HG03039 (cell line): ENCODE results near the gene KRT83.
"Not testable (repeated sequence)": the region's sequence is repeated elsewhere in the genome, so short reads cannot be mapped to it uniquely, and the experiment has no call there.

Experiments
- ATAC-seq: cut with Tn5 transposase; IDR thresholded peaks from one replicate; pipeline ENCODE4 v1.9.1; 2021; ENCODE audit warnings: mild to moderate bottlenecking, moderate library complexity; ENCODE audit not compliant: unreplicated experiment

KRT83 gene

DNA sequence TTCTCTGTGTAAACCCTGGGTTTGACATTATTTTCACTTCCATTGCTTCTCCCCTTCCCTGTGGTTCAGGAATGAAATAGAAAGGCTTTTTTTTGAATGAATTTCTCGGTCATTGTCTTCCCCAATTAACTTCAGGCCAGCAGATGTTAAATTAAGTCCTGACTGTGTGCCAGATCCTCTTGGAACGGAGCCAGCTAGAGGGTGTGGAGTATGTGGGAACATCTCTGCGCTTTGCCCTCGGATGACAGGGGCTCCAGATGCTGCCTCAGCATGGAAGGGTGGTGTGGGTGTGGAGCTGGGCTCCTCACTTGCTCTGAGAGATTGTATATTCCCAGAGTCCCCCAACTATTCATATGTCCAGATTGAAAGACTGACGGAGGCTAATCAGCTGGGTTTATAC is 33.0 kb upstream of the KRT83 start:
- ATAC-seq: no peak

DNA sequence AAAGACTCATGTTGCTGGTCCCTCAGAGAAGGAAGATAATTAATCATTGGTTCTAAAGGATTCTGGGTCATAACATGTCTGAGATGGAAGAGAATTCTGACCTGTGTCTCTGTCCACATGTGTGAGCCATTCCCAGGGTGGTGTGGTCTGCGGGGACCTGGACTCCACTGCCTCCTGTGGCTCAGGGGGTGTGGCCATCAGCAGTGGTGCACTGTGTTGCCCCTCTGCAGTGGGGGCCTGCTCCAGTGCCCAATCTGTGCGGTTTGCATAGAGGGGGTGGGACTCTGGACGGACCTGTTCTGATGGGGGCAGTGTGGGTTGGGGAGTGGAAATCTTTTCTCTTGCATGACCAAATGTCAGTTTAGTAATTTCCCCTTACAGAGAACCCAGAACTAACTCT is 32.6 kb upstream of the KRT83 start:
- ATAC-seq: no peak

- ATAC-seq: no peak
Observed at GRCh38 chr12:52352951-52353350, 31.8 kb upstream of the KRT83 start.

- ATAC-seq: no peak
Observed at GRCh38 chr12:52351196-52352059, 30.2 kb upstream of the KRT83 start.

DNA sequence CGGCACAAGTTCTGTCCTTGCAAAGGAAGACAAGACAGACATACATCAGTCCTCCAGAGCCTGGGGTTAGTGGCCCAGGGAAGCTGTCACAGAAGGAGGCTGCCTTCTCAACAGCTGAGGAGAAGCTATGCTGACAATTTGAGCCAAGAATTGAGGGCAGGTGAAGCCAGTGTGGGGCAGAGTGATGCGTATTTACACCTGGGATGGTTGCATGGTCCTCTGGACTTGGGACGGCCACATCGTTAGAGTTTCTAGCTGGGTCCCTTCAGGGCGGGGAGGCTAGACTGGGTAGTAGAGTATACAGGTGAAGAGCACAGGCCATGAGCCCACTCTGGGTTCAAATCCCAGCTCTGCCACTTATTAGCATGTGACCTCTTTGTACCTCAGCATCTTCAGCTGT is 29.6 kb upstream of the KRT83 start:
- ATAC-seq: no peak

DNA sequence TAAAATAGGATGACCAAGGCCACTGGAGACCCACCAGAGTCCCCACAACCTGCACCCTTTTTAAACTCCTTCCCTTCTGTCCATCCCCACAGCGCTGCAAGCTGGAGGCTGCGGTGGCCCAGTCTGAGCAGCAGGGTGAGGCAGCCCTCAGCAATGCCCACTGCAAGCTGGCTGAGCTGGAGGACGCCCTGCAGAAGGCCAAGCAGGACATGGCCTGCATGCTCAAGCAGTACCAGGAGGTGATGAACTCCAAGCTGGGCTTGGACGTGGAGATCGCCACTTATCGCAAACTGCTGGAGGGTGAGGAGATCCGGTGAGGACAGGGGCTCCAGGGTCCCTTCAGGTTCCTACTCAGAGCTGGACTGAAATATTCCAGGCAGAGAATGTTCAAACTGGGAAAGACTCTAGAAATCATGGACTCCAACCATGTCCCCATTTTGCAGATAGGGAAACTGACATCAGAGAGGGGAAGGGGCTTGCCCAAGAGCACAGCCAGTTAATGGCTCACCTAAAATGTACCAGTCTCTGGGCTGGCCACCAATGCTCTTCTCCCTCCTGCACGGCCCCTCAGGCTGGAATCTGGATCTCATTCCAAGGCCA is 28.9 kb upstream of the KRT83 start:
- no peak for ATAC-seq

DNA sequence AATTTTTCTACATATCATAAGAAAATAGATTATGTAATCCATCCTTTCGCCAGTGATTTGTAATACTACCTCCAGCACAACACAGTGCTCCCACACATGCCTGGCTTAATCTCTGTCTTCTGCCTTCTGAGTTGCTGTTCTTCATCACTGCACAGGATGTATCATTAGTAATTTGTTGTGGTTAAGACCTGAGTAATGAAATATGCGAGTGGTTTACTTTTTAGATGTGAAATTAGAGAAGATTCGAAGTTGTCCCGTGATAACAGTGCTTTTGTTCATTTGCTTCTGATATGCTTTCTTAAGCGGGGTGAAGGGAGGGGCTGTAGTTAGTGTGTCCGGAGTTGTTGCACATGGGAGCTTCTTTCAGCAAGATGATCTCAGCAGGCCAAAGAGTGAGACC is 28.0 kb upstream of the KRT83 start:
- no peak for ATAC-seq

DNA sequence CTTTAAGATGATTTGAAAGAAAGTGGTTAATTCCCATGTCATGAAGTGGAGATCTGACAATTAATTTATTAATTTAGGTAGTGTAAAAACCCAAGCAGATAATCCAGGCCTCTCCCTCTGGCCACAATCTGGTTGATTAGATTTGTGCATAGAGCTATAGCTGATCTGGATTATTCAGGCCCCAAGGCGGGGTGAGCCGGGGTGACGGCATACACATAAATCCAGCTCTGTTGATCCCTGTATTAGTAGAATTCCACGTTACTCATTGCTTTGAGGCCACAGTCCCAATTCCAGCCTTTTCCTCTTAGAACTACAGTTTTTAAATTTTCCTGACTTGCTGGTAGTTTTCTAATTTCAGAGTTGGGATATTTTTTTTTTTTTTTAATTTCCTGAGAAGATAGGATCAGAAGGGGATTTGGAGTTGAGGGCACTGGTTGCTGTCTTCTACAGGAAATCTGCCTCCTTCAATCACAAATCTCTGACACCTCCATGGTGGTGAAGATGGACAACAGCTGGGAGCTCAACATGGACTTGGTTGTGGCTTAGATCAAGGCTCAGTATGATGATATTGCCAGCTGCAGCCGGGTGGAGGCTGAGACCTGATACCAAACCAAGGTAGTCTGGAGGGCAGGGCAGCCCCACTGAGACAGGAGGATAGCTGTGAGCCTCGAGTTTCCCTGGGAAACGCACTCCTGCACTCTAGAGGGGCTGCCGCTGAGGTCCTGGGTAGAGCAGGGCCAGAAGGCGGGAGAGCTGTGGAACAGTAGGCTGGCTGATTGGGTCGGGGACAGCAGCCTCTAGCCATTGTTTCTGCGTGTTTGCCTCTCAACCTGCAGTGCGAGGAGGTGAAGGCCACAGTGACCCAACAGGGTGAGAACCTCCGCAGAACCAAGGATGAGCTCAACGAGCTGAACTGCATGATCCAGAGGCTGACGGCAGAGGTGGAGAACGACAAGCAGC is 26.6 kb upstream of the KRT83 start:
- no peak for ATAC-seq

- ATAC-seq: no peak
Observed at GRCh38 chr12:52347016-52347415, 25.8 kb upstream of the KRT83 start.

- ATAC-seq: no peak
Observed at GRCh38 chr12:52346593-52346992, 25.4 kb upstream of the KRT83 start.

GRCh38 chr12:52345041-52345440 is 23.8 kb upstream of the KRT83 start:
- not testable (repeated sequence) for ATAC-seq

- no peak for ATAC-seq
Observed at GRCh38 chr12:52344111-52344510, 22.9 kb upstream of the KRT83 start.

DNA sequence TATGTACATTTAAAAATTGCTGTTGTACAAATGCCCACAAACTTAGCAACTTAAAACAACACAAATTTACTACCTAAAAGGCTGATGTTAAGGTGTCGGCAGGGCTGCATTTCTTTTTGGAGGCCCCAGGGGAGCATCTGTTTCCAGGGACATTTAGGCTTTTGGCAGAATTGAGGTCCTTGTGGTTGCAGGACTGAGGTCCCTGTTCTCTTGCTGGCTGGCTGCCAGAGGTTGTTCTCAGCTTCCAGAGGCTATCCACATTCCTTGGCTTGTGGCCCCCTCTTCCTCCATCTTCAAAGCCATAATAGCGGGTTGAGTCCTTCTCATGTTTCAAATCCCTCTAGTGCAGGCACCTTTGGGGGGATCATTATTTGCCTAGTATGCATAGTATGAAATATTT is 22.4 kb upstream of the KRT83 start:
- ATAC-seq: no peak

- no peak for ATAC-seq
Observed at GRCh38 chr12:52342781-52343490, 21.7 kb upstream of the KRT83 start.

DNA sequence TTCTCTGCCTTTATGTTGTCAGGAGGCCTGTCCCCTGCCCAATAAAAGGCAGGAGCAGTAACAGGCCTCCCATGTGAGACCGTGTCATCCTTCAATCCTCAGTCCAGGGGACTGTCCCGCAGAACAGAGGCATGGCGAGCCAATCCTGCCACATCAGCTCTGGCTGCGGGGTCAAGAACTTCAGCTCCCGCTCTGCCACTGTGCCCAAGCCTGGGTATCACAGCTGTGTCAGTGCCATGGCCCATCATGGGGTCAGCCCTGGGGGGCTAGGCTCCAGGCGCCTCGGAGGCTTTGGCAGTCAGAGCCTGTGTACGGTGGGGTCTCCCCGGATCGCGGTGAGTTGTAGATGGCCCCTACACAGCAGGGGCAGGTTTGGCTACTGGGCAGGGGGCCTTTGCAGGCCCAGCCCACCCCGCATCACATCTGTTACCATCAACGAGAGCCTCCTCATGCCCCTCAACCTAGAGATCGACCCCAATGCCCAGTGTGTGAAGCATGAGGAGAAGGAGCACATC is 19.9 kb upstream of the KRT83 start:
- no peak for ATAC-seq

GRCh38 chr12:52338241-52338960 is 17.2 kb upstream of the KRT83 start:
- no peak for ATAC-seq

- ATAC-seq: no peak
Observed at GRCh38 chr12:52337054-52337453, 15.9 kb upstream of the KRT83 start.

- ATAC-seq: no peak
Observed at GRCh38 chr12:52336641-52337040, 15.4 kb upstream of the KRT83 start.

DNA sequence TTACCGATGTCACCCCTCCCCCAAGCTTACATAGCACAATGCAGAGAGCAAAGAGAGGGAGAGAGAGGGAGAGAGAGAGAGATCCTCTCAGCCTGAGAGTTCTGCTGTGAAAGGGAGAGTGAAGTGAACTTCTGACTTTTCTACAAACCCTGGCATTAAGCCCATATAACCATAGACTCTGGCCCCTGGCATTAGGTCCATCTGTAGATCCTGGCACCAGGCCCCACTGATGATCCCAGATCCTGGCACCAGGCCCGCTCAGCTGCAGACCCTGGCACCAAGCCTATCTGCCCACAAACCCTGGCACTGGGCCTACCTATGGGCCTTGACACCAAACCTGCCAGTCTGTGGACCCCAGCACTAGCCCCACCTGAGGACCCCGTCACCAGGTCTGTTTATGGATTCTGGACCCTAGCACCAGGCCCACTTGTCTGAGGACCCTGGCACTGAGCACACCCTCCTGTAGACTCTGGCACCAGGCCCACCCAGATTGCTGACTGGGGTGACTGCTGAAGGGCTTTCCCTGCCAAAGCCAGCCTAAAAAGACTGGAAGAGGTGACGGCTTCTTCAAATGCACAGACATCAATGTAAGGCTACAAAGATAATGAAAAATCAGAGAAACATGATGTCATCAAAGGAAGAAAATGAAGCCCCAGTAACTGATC is 14.5 kb upstream of the KRT83 start:
- no peak for ATAC-seq
